Measurements from ENCODE around the gene FAM222A. TPM values are rescaled to one million over a fixed set of nuclear protein-coding genes. Genes with fewer than 3 reads are reported as not detected.

FAM222A gene
- total RNA-seq, 1 experiment from 2014 or later, result 1.2 TPM

DNA sequence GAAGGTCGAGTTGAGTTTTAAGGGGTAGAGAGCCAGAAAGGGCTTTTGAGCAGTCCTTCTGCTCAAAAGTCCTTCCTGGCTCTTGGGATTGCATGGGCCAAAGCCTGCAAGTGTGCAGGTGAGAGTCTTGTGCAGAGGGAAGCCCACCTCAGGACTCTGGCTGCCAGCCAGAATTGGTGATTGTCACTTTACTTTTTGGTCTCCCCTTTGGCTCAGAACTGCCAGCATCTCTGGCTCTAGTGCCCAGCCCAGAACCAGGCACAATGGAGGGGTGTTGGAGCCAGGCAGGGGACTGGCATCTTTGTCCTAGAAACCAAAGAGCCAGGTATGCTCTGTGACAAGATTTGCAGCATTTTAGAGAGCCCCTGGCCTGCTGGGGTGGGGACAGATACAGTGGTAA is 23.5 kb downstream of the FAM222A start:
- DNase-seq (ENCODE audit: low spot score), result no peak

DNA sequence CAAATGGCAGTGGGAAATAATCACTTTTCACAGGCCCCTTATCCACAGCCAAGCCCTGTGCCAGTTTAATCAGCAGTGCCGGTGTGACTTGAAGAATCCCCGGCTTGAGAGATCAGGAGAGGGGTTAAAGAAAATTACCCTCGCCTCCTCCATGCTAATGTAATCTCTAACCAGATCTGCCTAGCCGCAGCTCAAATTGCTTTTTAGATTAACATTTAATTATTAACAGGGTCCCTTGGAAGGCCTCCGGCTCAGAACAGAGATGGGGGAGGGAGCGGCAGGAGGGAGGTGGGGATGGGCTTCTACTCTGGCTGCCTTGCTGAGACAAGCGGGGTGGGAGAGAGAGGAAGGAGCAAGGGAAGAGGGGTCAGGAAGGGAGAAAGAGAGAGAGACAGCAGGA is 24.0 kb downstream of the FAM222A start:
- no peak for DNase-seq (ENCODE audit: low spot score)

DNA sequence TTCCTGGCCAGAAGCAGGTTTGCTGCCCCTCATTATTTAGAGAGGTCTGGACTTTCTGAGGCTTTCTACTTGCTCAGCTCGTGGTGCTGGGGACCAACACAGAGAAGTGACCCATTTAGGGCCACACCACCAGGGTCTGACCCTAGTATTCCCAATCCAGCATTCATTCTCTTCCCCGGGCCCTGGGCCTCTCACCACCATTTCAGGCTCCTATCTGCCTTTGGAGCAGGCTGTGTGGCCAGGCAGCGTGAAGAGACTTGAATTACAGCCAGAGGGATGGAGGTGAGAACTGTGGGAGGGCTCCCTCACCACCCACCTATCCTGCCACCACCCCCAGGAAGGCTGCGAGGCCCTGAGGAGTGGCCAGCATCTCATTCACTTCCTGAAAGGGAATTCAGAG is 24.6 kb downstream of the FAM222A start:
- DNase-seq (ENCODE audit: low spot score), result no peak

DNA sequence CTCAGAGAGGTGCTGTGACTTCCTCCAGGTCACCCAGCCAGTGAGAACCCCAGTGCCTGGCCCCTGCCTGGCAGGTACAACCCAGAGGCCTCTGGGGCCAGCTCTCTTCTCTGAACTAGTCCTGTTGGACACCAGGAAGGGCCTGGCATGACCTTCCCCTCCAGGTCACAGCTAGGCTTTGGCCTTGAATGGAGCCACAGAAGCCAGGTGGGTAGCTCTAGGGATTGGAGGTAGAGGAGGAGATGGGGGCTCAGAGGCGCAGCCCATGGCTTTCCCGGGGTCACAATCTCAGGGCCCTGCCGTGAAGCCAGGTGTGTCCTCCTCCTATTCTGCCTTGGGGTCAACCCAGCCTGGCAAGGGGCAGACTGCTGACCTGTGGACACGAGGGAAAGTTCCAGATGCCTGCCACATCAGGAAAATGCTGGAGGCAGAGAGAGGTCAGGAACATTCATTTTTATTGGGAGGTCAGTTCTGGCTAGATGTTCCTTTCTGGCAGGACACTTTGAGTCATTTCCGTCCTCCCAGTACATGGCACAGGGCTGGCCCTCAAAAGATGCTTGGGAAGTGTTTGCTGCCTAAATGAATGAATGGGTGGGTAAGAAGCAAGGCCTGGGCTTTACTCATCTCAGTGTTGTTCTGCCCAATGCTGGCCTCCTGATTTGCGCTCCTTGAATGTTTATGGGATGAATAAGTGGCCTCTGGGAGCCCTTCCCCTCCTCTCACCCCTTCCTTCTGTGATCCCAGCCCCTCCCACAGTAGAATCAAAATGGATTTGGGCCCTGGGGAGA is 25.4 kb downstream of the FAM222A start:
- DNase-seq (ENCODE audit: low spot score), result no peak

DNA sequence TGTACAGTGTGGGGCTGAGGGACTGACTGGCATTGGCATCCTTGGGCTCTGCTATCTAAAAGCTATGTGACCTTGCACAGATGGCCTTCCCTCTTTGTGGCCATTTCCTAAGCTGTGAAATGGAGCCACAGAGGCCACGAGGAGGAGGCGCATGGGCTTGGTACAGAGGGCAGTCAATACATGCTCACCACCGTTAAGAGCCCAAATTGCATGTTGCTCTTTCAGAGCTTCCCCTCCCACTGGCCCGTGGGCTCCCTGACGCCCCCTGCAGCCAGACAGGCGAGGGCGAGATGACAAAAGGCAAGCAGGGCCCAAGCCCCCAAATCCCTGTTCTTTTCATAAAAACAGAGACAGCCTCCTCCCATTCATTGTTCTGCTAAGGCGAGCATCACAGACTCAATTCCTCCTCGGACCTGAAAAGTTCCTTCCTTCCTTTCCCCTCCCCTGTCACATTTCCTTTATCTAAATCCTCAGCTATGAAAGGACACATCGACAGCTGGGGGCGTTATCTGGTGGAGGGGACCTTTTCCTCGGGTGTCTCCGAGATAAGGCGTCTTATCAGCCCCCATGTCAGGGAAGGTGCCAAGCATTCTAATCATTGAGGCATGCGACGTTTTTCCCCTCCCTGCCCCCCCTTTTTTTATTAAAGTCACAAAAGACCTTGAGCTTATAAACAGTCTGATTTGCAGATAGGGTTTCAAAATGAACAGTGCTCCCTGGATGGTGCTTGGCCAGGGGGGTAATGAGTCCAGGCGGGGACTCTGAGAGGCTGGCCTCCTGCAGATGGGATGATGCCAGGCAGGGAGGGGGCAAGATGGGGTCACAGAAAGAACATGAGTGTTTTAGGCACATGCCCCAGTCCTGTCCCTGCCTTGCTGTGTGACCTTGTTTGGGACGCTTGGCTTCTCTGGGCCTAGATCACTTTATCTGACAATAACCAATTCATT is 26.4 kb downstream of the FAM222A start:
- DNase-seq (ENCODE audit: low spot score), result no peak

DNA sequence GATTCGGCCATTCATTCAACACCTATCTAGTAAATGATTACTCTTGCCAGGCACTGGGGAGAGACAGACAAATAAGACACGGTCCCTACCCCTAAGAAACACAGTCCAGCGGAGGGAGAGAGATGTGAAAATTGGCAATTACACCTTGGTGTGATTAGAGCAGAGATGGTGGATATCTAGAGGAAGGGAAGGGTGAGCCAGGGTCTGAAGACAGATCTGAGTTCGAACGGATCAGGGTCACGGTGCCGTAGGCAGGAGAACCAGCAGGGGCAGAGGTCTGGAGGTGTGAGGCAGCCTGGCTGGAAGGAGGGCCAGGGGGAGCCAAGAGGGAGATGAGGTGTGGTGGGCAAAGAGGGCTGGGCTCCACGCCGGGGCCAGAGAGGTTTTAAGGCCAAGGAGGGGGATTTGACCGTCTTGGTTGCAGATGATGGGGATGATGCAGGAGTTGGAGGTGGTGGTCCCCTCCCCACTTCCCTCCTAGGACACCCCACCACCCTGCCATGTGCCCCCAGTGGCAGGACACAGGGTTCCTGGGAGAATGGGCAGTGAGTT is 27.1 kb downstream of the FAM222A start:
- DNase-seq (ENCODE audit: low spot score), result no peak

DNA sequence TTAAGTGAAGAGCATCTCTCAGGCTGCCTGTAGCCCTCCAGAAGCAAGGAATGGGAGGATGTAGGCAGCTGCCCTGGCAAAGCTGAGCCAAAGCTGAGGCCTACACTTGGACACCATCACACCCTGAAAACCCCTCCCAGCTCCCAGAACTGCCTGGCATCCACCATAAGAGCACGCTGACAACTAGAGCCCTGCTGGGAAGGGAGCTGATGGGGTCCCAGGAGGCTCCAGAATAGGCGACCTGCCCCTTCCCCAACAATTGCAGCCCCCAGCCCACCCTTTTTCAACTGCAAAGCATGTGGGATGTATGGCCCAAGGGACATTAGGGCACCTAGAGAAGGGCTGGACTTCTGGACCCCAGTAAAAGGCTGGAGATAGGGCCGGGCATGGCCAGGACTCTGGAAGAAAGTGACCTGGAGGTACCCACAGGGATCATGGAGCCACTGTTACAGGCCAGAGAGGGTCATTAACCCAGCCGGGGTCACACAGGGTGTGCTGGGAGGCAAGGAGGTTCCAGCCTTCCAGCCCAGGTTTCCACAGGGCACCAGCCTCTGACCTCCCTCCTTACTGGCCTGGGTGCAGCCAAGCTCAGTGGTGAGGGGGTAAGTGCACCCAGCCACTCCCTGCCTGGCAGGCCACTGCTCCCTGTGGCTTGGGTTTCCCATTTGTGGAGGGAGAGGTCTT is 27.8 kb downstream of the FAM222A start:
- DNase-seq (ENCODE audit: low spot score), result no peak

DNA sequence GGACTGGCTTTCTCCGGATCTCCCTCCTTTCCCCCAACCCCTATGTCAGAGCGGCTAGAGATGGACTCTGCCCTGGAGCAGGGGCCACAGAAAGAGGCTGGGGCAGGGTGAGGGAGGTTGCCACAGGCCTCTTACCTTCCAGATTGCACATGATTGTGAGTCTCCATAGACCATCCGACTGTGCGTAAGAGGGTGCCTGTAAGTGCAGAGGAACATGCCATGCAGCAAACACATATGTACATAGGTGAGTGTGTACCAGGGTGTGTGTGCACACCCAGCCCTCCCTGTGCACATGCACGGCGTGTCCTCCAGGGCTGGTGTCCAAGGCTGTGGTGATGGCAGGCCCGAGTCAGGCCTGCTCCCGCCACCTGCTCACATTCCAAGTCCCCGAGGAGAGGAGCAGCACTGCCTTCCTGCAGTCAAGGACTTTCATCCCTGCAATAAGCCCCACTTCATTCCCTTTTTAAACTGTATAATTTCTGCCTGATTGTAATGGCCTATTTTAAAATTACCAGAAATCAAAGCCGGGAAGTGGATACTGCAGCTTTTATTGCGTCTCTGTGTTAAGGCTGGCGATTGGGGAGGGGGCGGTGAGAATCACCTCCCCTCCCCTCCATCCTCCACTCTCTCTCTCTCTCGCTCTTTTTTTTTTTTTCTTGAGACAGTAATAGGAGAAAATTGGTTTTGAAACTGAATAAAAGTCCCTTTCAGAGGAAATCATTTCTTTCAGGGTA is 28.5 kb downstream of the FAM222A start:
- no peak for DNase-seq (ENCODE audit: low spot score)

DNA sequence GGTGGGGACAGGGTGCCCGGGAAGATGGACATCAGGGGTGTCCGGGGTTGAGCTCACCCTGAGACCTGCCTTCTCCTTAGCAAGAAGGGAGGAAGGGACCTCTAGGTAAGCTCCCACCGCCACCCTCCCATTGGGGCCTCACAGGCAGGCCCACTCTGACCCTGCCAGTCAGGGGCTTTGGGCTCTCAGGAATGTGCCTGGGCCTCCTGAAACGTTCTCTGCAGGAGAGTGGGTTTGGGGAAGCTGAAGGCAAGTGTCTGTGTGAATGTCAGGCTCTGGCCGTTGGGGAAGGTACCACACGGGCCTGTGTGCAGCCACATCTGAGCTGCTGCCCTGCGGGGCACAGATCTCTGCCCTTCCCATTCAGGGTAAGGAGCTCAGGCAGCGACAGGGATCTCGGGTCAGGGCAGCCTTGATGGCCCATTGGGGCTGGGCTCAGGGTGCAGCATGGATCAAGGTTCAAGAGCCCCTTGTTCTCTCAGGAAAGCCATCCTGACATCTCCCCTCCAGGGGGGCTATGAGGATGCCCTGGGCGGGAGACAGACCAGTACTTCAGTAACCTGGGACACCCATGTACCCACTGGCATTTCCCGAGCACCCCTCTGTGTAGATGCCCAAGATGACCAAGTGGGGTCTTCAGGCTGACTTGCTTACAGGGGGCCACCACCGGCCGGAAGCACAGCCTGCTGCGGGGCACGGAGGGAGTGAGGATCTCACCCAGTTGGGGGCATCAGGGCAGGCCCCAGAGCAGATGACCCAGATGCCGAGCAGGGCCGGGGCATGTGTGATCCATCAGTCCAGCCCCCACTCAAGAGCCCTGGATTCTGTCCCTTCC is 29.7 kb downstream of the FAM222A start:
- no peak for DNase-seq (ENCODE audit: low spot score)

DNA sequence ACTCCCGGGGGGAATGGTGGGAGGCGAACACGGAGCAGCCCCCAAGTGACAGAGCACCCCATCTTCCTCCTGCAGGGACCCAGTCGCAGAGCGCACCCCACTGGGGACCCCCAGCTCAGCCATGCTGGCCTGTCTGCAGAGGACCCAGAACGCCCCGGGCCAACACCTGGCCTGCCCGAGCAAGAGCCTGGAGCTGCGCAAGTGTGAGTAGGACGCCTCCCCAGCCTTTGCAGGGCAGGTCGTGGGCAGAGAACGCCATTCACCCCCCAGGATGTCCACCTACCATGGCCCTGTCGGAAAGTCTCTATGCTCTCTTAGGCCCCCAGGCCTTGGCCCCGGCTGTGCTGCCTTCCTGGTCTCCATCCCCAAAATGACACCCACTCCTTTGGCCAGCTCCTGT is 30.4 kb downstream of the FAM222A start:
- DNase-seq (ENCODE audit: low spot score), result no peak

DNA sequence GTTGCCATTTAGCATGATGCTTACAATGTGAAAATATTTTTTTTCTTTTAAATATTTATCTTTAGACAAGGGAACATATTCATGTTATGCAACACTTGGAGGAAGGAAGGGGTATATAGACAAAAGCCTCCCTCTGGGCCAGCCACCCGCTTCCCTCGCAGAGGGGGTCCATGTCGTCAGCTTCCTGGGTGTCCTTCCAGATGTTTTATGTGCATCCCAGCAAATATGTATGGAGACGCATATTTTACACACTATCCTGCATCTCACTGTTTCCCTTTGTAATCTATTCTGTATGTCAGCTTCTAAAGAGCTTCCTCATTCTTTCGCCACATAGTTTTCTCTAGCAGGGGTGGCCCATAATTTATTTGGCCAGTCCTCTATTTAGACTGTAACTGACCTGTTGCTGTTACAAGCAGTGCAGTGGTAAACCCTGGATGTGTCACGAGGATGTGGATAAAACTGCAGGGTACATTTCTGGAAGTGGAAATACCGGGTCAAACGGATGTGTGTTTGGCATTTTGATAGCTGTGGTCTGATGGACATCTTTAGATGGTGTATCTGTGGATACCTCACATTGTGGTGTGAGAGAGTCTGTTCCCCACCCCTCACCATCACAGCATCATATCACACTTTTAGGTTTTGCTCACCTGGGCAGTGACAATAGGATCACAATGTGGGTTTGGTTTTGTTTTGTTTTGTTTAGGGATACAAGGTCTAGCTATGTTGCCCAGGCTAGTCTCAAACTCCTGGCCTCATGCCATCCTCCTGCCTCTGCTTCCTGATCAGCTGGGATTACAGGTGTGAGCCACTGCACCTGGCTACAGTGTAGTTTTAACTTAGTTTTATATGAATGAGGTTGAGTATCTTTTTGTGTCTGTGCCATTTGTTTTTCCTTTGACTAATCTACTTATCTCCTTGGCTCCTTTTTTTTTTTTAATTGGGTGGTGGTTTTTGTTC is 31.6 kb downstream of the FAM222A start:
- no peak for DNase-seq (ENCODE audit: low spot score)

DNA sequence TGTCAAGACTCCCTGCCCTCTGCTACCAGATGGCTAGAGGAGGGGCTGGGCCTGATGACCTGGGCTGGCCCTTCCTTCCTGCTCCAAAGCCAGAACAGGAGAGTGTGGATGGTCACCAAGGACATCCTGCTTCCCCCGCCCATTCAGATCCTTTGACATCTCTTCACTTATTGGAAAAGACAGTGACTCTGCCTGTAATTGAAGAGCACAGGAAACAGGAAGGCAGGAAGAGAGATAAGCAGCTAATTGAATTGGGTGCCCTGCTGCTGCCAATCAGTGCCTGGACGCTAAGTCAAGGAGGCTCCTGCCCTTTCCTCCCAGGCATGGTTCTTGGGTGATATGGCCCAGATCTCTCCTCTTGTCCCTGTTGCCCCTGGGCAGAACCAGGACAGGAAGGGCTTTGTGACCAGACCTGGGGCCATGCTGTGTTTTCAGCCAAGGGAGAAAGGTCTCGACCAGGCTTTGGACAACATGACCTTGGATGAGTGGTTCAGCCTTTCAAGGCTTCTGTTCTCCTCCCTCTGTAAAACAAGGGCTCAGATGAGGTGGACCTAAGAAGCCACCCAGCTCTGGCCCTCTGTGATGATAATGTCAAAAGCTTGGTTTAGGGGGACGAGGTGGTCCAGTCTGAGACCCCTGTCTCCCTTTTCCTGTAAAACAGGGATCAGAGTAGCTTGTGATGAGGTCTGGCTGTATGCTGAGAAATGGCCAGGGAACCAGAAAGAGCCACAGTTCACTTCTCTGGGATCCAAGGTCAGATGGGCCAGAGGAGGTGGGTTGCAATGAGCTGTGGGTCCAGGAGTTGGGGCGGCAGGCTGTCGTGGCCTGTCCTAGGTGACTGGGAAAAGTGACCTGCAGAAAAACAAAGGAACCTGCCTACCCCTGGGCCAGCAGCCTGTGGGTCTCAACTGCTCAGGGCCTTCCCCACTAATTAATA is 38.8 kb downstream of the FAM222A start:
- DNase-seq (ENCODE audit: low spot score), result no peak

DNA sequence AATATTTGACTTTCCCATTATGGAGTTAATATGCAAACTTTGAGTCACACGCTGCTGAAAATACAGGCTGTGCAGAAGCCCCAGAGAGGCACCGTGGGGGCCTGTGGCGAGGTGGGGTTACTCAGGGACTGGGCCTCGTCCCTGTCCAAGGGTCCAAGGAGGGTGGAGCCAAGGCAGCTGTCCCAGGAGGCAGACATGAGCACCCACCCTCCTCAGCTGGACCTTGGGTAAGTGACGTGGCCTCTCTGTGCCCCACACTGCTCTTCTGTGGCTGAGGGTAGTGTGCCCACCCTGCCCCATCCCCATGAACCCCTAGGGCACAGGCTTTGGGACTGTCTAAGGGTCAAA is 39.4 kb downstream of the FAM222A start:
- DNase-seq (ENCODE audit: low spot score), result no peak

DNA sequence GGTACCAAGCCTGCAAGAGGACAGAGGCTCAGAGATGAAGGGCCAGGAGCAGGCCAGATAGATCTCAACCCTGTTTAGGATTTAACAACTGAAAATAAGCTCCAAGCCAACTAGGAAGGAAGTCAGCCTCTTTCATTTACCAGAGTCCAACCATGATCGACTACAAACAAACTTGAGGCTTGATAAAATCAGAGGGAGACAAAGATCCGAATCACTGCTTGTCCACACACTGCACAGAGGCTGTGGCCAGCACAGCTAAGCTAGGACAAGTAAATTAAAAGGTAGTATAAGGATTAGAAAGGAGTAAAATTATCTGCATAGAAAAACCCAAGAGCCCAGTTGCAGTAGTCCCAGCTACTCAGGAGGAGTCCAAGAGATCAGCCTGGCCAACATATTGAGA is 40.3 kb downstream of the FAM222A start:
- no peak for DNase-seq (ENCODE audit: low spot score)

DNA sequence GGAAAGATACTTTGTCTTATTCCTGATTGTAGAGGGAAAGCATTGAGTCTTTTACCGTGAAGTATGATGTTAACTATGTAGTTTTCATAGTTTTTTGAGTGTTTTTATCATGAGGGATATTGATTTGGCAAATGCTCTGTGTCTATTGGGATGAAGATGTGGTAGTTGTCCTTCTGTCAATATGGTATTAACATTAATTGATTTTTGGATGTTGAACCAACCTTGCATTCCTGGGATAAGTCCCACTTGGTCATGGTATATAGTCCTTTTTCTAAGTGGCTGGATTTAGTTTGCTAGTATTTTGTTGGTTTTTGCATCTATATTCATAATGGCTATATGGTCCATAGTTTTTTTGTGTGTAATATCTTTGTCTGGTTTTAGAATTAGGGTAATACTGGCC is 42.8 kb downstream of the FAM222A start:
- no peak for DNase-seq (ENCODE audit: low spot score)

DNA sequence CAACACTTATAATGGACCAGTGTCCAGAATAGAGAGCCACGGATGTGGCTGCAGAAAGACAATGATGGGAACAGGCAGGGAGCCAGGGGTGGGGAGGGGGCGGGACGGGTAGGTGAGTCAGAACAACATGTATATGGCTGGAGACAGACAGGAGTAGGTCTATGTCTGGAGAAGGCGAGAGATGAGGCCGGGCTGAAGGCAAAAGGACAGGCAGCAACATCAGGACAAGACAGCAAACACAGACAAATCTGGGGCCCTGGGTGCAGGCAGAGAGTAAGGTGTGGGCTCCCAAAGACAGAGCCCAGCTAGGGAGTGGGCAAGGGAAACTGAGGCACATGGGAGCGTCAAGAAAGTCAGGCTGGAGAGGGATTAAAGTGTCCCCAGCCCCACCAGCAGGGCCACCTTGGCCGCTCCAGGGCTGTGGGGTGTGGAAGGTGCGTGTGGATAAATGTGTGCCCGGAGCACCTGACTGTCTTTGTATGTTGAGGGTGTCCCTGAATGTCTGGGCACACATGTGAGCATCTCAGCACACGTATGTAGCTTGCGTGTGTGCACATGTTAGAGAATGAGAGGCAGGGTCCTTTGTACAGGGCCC is 44.1 kb downstream of the FAM222A start:
- DNase-seq (ENCODE audit: low spot score), result no peak
